Measurements from ENCODE around the gene GATA1. TPM values are rescaled to one million over a fixed set of nuclear protein-coding genes. Genes with fewer than 3 reads are reported as not detected.

GATA1 gene
- total RNA-seq, 1 donor, result not detected

- no peak for DNase-seq (ENCODE audit: insufficient read length, low spot score, missing footprints)
- no peaks in the 10 kb centered on the region for H4K20me1 ChIP-seq (ENCODE audit: insufficient read depth, low read length)
- H3K4me2 ChIP-seq (ENCODE audit: insufficient read depth, low read length), result no peak overlapping the region
- H3K4me1 ChIP-seq (ENCODE audit: insufficient read depth, low read length), result no peaks in the 10 kb centered on the region
- no peak for TF ChIP-seq CTCF (IDR thresholded peaks at IDR 0.05; ENCODE audit: extremely low read depth, low read depth, low read length)
- no peaks in the 10 kb centered on the region for H3K9me3 ChIP-seq (ENCODE audit: low read depth, low read length)
- no peaks in the 10 kb centered on the region for H3K79me2 ChIP-seq (ENCODE audit: insufficient read depth, low read length)
- H3K36me3 ChIP-seq (ENCODE audit: insufficient read depth, low read length), result no peaks in the 10 kb centered on the region
- no peak overlapping the region for H3K27ac ChIP-seq (ENCODE audit: low read depth, low read length)
- H3K4me3 ChIP-seq (ENCODE audit: insufficient read depth, low read length), result no peak overlapping the region
- H2AFZ ChIP-seq (ENCODE audit: low read length), result no peak overlapping the region
- H3K27me3 ChIP-seq (ENCODE audit: insufficient read depth, low read length), result no peaks in the 10 kb centered on the region
Measured at GRCh38 chrX:48782795-48783194, 3.6 kb upstream of the GATA1 start.

GRCh38 chrX:48784726-48785125, 1.7 kb upstream of the GATA1 start:
- H3K4me2 ChIP-seq (ENCODE audit: insufficient read depth, low read length), result no peak overlapping the region
- H4K20me1 ChIP-seq (ENCODE audit: insufficient read depth, low read length), result no peaks in the 10 kb centered on the region
- DNase-seq (ENCODE audit: insufficient read length, low spot score, missing footprints), result no peak
- H3K27ac ChIP-seq (ENCODE audit: low read depth, low read length), result no peak overlapping the region
- no peaks in the 10 kb centered on the region for H3K36me3 ChIP-seq (ENCODE audit: insufficient read depth, low read length)
- no peaks in the 10 kb centered on the region for H3K9me3 ChIP-seq (ENCODE audit: low read depth, low read length)
- TF ChIP-seq CTCF (IDR thresholded peaks at IDR 0.05; ENCODE audit: extremely low read depth, low read depth, low read length), result no peak
- no peak overlapping the region for H3K4me3 ChIP-seq (ENCODE audit: insufficient read depth, low read length)
- no peak overlapping the region for H2AFZ ChIP-seq (ENCODE audit: low read length)
- no peaks in the 10 kb centered on the region for H3K79me2 ChIP-seq (ENCODE audit: insufficient read depth, low read length)
- H3K27me3 ChIP-seq (ENCODE audit: insufficient read depth, low read length), result no peaks in the 10 kb centered on the region
- no peaks in the 10 kb centered on the region for H3K4me1 ChIP-seq (ENCODE audit: insufficient read depth, low read length)

- Histone ChIP-seq H3K4me2 (ENCODE audit: insufficient read depth, low read length) (no peak overlapping the region), H2AFZ (ENCODE audit: low read length) (no peak overlapping the region), H3K4me1 (ENCODE audit: insufficient read depth, low read length) (no peaks in the 10 kb centered on the region), H3K27ac (ENCODE audit: low read depth, low read length) (no peak overlapping the region), H3K36me3 (ENCODE audit: insufficient read depth, low read length) (no peaks in the 10 kb centered on the region), H3K27me3 (ENCODE audit: insufficient read depth, low read length) (no peaks in the 10 kb centered on the region), H3K79me2 (ENCODE audit: insufficient read depth, low read length) (no peaks in the 10 kb centered on the region), H3K9me3 (ENCODE audit: low read depth, low read length) (no peaks in the 10 kb centered on the region), H3K4me3 (ENCODE audit: insufficient read depth, low read length) (no peak overlapping the region), H4K20me1 (ENCODE audit: insufficient read depth, low read length) (no peaks in the 10 kb centered on the region)
- no peak for TF ChIP-seq CTCF (IDR thresholded peaks at IDR 0.05; ENCODE audit: extremely low read depth, low read depth, low read length)
- no peak for DNase-seq (ENCODE audit: insufficient read length, low spot score, missing footprints)
Measured at GRCh38 chrX:48785186-48785539, 1.2 kb upstream of the GATA1 start.

GRCh38 chrX:48785540-48786214, 713 bp upstream of the GATA1 start:
- DNase-seq (ENCODE audit: insufficient read length, low spot score, missing footprints), result no peak
- H3K4me1 ChIP-seq (ENCODE audit: insufficient read depth, low read length), result no peaks in the 10 kb centered on the region
- no peak overlapping the region for H3K27ac ChIP-seq (ENCODE audit: low read depth, low read length)
- no peaks in the 10 kb centered on the region for H4K20me1 ChIP-seq (ENCODE audit: insufficient read depth, low read length)
- H3K79me2 ChIP-seq (ENCODE audit: insufficient read depth, low read length), result no peaks in the 10 kb centered on the region
- TF ChIP-seq CTCF (IDR thresholded peaks at IDR 0.05; ENCODE audit: extremely low read depth, low read depth, low read length), result no peak
- H3K27me3 ChIP-seq (ENCODE audit: insufficient read depth, low read length), result no peaks in the 10 kb centered on the region
- no peak overlapping the region for H3K4me2 ChIP-seq (ENCODE audit: insufficient read depth, low read length)
- H3K36me3 ChIP-seq (ENCODE audit: insufficient read depth, low read length), result no peaks in the 10 kb centered on the region
- H3K4me3 ChIP-seq (ENCODE audit: insufficient read depth, low read length), result no peak overlapping the region
- no peaks in the 10 kb centered on the region for H3K9me3 ChIP-seq (ENCODE audit: low read depth, low read length)
- H2AFZ ChIP-seq (ENCODE audit: low read length), result no peak overlapping the region
